ENCODE results near the gene S1PR2.

Gene S1PR2

DNA sequence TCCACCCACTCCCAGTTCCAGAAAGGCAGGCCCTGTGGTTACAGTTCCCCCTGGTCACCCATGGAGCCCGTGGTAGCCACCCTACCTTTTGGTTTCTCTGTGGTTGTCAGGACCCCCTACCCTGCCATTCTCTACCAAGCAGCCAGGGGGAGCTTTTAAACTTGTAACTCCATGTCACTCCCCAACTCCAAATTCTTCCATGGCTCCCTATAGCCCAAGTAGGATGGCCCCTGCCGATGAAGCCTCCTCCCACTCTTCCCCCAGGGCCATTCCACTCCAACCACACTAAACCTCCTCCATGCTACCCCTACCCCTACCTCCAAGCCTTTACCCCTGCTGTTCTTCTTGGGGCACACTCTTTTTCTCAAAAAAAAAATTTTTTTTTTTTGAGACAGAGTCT lies 2.2 kb downstream of the S1PR2 start:
- DNase-seq (ENCODE audit: low read depth), result peak; percentile 73
- TF ChIP-seq, protein P1, sequence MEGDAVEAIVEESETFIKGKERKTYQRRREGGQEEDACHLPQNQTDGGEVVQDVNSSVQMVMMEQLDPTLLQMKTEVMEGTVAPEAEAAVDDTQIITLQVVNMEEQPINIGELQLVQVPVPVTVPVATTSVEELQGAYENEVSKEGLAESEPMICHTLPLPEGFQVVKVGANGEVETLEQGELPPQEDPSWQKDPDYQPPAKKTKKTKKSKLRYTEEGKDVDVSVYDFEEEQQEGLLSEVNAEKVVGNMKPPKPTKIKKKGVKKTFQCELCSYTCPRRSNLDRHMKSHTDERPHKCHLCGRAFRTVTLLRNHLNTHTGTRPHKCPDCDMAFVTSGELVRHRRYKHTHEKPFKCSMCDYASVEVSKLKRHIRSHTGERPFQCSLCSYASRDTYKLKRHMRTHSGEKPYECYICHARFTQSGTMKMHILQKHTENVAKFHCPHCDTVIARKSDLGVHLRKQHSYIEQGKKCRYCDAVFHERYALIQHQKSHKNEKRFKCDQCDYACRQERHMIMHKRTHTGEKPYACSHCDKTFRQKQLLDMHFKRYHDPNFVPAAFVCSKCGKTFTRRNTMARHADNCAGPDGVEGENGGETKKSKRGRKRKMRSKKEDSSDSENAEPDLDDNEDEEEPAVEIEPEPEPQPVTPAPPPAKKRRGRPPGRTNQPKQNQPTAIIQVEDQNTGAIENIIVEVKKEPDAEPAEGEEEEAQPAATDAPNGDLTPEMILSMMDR (IDR thresholded peaks at IDR 0.05; ENCODE audit: insufficient read depth, low read depth, low read length, missing control alignments), result peak; percentile 61
- H3K4me3 ChIP-seq (ENCODE audit: low read depth, low read length), result peak overlapping the region; percentile 94

DNA sequence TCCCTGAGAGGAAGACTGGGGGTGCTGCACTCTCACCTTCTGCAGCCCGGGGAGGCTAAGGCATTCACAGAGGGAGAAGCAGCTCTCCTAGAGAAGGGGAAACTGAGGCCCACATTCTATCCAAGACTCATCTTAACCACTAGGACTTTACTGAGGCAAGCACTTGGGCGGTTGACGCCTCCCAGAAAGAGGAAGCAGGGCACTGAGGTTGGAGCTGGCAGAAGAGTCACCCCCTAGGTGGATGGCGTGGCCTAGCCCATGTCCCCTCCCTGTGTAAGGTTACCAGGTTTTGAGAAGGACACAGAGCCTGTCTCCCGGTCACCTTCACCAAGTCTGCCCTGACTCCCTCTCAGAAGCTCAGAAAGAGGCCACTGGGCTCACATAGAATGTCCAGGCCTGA lies 2.7 kb downstream of the S1PR2 start:
- no peak for DNase-seq (ENCODE audit: low read depth)
- TF ChIP-seq, protein P1 (IDR thresholded peaks at IDR 0.05; ENCODE audit: insufficient read depth, low read depth, low read length, missing control alignments), result no peak
- no peak overlapping the region for H3K4me3 ChIP-seq (ENCODE audit: low read depth, low read length)

DNA sequence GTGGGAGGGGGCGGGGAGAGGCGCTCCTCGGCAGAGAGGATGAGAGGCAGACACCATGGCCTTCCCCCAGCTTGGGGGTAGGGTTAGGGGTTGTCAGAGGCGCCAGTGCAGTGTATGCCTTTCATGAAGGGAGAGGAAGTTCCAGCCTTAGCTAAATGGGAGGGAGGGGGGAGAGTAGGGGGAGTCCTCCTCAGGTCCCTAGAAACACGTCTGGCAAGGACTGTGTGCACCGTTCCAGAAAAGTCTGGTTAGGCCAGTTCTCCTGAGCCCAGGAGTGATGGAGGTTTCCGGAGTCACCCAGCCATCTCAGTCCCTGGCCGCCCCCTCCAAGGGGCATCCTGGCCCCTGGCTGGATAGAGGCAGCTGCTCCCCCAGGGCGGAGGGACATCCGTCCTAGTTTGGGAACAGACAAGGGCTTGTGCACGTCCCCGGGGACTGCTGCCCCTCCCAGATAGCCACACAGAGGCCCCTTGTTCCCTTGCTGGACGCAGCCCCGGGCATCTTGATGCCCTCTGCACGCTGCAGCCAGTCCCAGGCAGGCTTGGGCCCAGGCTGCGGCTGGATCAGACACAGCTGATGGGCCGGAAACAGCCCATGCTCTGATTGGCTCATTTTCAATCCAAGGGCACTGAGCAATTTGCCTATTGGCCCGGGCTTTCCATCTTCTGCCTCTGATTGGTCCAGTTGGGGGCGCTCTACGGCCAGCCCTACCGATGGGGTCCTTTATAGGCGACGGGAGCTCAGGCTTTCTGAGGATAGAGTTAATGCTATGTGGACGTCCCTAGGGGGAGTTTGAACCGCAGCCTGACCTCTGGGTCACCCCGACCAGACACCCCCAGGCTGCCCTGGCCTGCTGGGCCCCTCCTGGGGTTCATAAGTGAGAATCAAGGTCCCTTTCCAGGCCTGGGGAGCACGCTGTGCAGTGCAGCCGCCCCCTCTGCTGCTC lies 3.8 kb downstream of the S1PR2 start:
- TF ChIP-seq, protein P1 (IDR thresholded peaks at IDR 0.05; ENCODE audit: insufficient read depth, low read depth, low read length, missing control alignments), result no peak
- H3K4me3 ChIP-seq (ENCODE audit: low read depth, low read length), result no peak overlapping the region
- no peak for DNase-seq (ENCODE audit: low read depth)

DNA sequence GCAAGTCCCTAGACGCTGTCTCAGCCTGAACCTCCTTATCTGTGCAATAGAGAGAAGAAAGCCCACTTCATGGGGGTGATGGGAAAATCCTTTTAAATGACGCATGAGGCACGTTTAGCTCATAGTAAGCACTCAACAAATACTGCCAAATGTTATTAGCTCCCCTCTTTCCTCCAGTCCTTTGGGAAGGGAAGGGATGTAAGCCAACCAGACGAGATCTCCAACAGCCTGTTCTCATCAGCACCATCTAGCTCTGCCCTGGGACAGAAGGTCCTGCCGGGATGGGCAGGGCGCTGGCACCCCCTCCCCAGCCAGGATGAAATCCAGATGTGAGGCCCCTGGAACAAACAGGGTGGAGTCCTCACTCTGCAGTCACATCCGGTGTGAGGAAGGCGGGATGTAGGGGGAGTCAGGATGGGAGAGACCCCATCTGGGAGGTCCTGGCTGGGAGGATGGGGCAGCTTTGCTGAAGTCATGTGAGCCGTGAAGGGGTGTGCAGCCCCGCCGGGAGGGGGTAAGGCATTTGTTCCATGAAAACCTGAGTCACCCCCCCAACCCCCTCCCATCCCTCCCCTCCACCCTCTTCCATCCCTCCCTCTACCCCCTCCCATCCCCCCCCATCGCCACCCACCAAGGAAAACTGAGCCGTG lies 4.6 kb downstream of the S1PR2 start:
- TF ChIP-seq, protein P1 (IDR thresholded peaks at IDR 0.05; ENCODE audit: insufficient read depth, low read depth, low read length, missing control alignments), result no peak
- no peak for DNase-seq (ENCODE audit: low read depth)
- no peak overlapping the region for H3K4me3 ChIP-seq (ENCODE audit: low read depth, low read length)

DNA sequence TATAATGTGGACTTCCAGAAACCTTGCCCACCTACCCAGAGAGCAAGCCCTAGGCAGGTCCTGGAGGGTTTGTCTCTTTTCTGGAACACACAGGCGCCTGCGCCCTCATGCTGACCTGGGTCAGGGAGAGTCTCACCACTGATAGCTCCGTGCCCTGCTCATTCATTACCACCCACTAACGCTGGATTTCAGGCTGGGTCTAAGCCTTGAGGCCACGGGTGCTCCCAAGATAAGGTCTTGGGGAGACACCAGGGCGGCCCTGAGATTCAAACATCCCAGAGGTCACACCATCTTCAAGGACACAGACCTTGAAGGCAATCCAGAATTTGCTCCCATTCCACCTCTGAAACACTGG lies 5.1 kb downstream of the S1PR2 start:
- H3K4me3 ChIP-seq (ENCODE audit: low read depth, low read length), result no peak overlapping the region
- DNase-seq (ENCODE audit: low read depth), result no peak
- TF ChIP-seq, protein P1 (IDR thresholded peaks at IDR 0.05; ENCODE audit: insufficient read depth, low read depth, low read length, missing control alignments), result no peak

DNA sequence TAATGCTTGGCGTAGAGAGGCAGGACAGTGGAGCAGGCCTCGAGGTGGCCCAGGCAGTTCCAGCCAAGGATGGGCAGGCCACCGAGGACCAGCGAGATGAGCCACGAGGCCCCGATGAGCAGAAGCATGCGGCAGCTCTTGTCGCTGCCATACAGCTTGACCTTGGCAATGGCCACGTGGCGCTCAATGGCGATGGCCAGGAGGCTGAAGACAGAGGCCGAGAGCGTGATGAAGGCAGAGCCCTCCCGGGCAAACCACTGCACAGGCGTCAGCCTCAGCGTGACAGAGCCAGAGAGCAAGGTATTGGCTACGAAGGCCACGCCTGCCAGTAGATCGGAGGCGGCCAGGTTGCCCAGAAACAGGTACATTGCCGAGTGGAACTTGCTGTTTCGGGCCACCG lies 6.8 kb downstream of the S1PR2 start:
- no peak overlapping the region for H3K4me3 ChIP-seq (ENCODE audit: low read depth, low read length)
- TF ChIP-seq, protein P1 (IDR thresholded peaks at IDR 0.05; ENCODE audit: insufficient read depth, low read depth, low read length, missing control alignments), result no peak
- no peak for DNase-seq (ENCODE audit: low read depth)

Measured in GM12865 (cell line).